Measurements from ENCODE around the gene CCDC85B. TPM values are rescaled to one million over a fixed set of nuclear protein-coding genes. Genes with fewer than 3 reads are reported as not detected.
A peak's percentile ranks its signal among the peaks of the same experiment; 100 is the strongest.

Gene CCDC85B
- total RNA-seq, 6 experiments from 2014 or later = 4.9 to 19.2 (median 6.6) TPM

GRCh38 chr11:65903715-65904114 lies 13.2 kb downstream of the CCDC85B start:
- H3K27me3 ChIP-seq = no peaks in the 10 kb centered on the region
- H3K27ac ChIP-seq = no peak overlapping the region
- DNase-seq (no peak), ATAC-seq (no peak)
- H3K4me3 ChIP-seq = no peak overlapping the region
- no peaks in the 10 kb centered on the region for H3K36me3 ChIP-seq
- no peak for TF ChIP-seq POLR2A (IDR thresholded peaks at IDR 0.05)
- TF ChIP-seq CTCF (IDR thresholded peaks at IDR 0.05) = no peak
- intact Hi-C loops (cut with DNase I) = no loop called here
- 87% methylated on average over 7 of the region's 8 CpGs for WGBS (ENCODE audit: insufficient coverage, low coverage, low lambda C conversion rate, missing lambda C conversion rate)
- peaks cover 0 to 9% (median 3%) of the 10 kb centered on the region in 4 donors for H3K4me1 ChIP-seq
- H3K9me3 ChIP-seq = no peaks in the 10 kb centered on the region

GRCh38 chr11:65906602-65907001 lies 16.1 kb downstream of the CCDC85B start:
- ATAC-seq = no peak
- Histone ChIP-seq H3K27me3 (no peaks in the 10 kb centered on the region), H3K27ac (no peak overlapping the region), H3K36me3 (no peaks in the 10 kb centered on the region), H3K4me1 (no peaks in the 10 kb centered on the region), H3K4me3 (no peak overlapping the region), H3K9me3 (no peaks in the 10 kb centered on the region)
- WGBS (ENCODE audit: insufficient coverage, low coverage, low lambda C conversion rate, missing lambda C conversion rate) = 82% methylated on average over 5 of the region's 5 CpGs
- TF ChIP-seq CTCF (IDR thresholded peaks at IDR 0.05) (no peak), POLR2A (IDR thresholded peaks at IDR 0.05) (no peak)
- intact Hi-C loops (cut with DNase I) = no loop called here
- DNase-seq = no peak

GRCh38 chr11:65907878-65908277 lies 17.4 kb downstream of the CCDC85B start:
- intact Hi-C loops (cut with DNase I) = no loop called here
- 90% methylated on average over 5 of the region's 6 CpGs for WGBS (ENCODE audit: insufficient coverage, low coverage, low lambda C conversion rate, missing lambda C conversion rate)
- H3K36me3 ChIP-seq = no peaks in the 10 kb centered on the region
- TF ChIP-seq POLR2A (IDR thresholded peaks at IDR 0.05) (no peak), CTCF (IDR thresholded peaks at IDR 0.05) (no peak)
- H3K9me3 ChIP-seq = no peaks in the 10 kb centered on the region
- no peaks in the 10 kb centered on the region for H3K4me1 ChIP-seq
- no peak overlapping the region for H3K4me3 ChIP-seq
- H3K27ac ChIP-seq = no peak overlapping the region
- ATAC-seq (no peak), DNase-seq (no peak)
- H3K27me3 ChIP-seq = no peaks in the 10 kb centered on the region

GRCh38 chr11:65911682-65912568 lies 21.5 kb downstream of the CCDC85B start:
- Histone ChIP-seq H3K4me1 (no peaks in the 10 kb centered on the region), H3K4me3 (no peak overlapping the region), H3K36me3 (no peaks in the 10 kb centered on the region), H3K27me3 (no peaks in the 10 kb centered on the region), H3K9me3 (no peaks in the 10 kb centered on the region), H3K27ac (no peak overlapping the region)
- peak; percentile 45 to 58 (median 48) for ATAC-seq
- WGBS (ENCODE audit: insufficient coverage, low coverage, low lambda C conversion rate, missing lambda C conversion rate) = 20% methylated on average over 2 of the region's 14 CpGs
- TF ChIP-seq CTCF (IDR thresholded peaks at IDR 0.05) (peak in 3 of 4 donors; percentile 3 to 14 (median 10)), POLR2A (IDR thresholded peaks at IDR 0.05) (no peak)
- intact Hi-C loops (cut with DNase I) = no loop called here
- DNase-seq = no peak

Data from right lobe of liver (tissue), 6 donors.